GM13977 (cell line): ENCODE data around the gene OR52E2.

ENCODE experiments used
- DNase-seq: peaks from one replicate; pipeline ENCODE4 v3.0.0; 2012; ENCODE audit warnings: low spot score
- CTCF ChIP-seq: IDR thresholded peaks from 2 replicates; pipeline ENCODE4 v1.5.1; 2012; ENCODE audit warnings: mild to moderate bottlenecking, control low read depth; ENCODE audit not compliant: insufficient read depth; ENCODE audit errors: extremely low read depth, missing control alignments
- in situ Hi-C: fragments of 300-500 bp; cut with MboI; formaldehyde crosslinking; loops from one replicate; pipeline ENCODE4 v1.12.0; 2022; ENCODE audit warnings: low sequenced_read_pairs, low pct_unique_long_range_greater_than_20kb, mixed read lengths, inconsistent platforms; ENCODE audit not compliant: unreplicated experiment

Gene OR52E2

GRCh38 chr11:5046754-5047330 lies 12.6 kb downstream of the OR52E2 start:
- no peak for DNase-seq
- TF ChIP-seq CTCF = no peak
- in situ Hi-C loops = no loop called here

GRCh38 chr11:5046226-5046625 lies 13.2 kb downstream of the OR52E2 start, which contains the start of gene OR52J3:
Gene OR52J3 (plus strand): TSS chr11:5046526. CDS start chr11:5046526, 0 bp downstream.
- in situ Hi-C loops = no loop called here
- DNase-seq = no peak
- TF ChIP-seq CTCF = no peak

GRCh38 chr11:5043380-5043779 lies 16.0 kb downstream of the OR52E2 start:
- TF ChIP-seq CTCF = no peak
- in situ Hi-C loops = no loop called here
- no peak for DNase-seq

GRCh38 chr11:5042091-5042490 lies 17.3 kb downstream of the OR52E2 start:
- TF ChIP-seq CTCF = no peak
- in situ Hi-C loops = no loop called here
- no peak for DNase-seq

- DNase-seq = no peak
- no peak for TF ChIP-seq CTCF
- in situ Hi-C loops = no loop called here
Measured at GRCh38 chr11:5040876-5041275, 18.6 kb downstream of the OR52E2 start.

- in situ Hi-C loops = no loop called here
- no peak for DNase-seq
- no peak for TF ChIP-seq CTCF
Measured at GRCh38 chr11:5038341-5038740, 21.1 kb downstream of the OR52E2 start.
